NCI-H345 treated with DMSO at 0.1 percent for 48 hours (cell line): Measurements from ENCODE around the gene CNTNAP2.
"Not testable (repeated sequence)": the region's sequence is repeated elsewhere in the genome, so short reads cannot be mapped to it uniquely, and the experiment has no call there.

Experiments used
- DNase-seq: peaks from one replicate; lab custom pipeline; 2025; ENCODE audit not compliant: unreplicated experiment; lab: John Stamatoyannopoulos, UW

Gene CNTNAP2

GRCh38 chr7:147801762-147802161 lies 1685.2 kb downstream of the CNTNAP2 start:
- not testable (repeated sequence) for DNase-seq

GRCh38 chr7:147803151-147803550 lies 1686.5 kb downstream of the CNTNAP2 start:
- no peak for DNase-seq

- peak; percentile 49 for DNase-seq
Observed at GRCh38 chr7:147803606-147804005, 1687.0 kb downstream of the CNTNAP2 start.

- no peak for DNase-seq
Observed at GRCh38 chr7:147804032-147804431, 1687.4 kb downstream of the CNTNAP2 start.

GRCh38 chr7:147805996-147806576 lies 1689.5 kb downstream of the CNTNAP2 start:
- no peak for DNase-seq

GRCh38 chr7:147809786-147810185 lies 1693.2 kb downstream of the CNTNAP2 start:
- DNase-seq: no peak

GRCh38 chr7:147810269-147810668 lies 1693.7 kb downstream of the CNTNAP2 start:
- no peak for DNase-seq

GRCh38 chr7:147811923-147812322 lies 1695.3 kb downstream of the CNTNAP2 start:
- DNase-seq: no peak

- no peak for DNase-seq
Observed at GRCh38 chr7:147813316-147813715, 1696.7 kb downstream of the CNTNAP2 start.

- no peak for DNase-seq
Observed at GRCh38 chr7:147818317-147818716, 1701.7 kb downstream of the CNTNAP2 start.

GRCh38 chr7:147824671-147825070 lies 1708.1 kb downstream of the CNTNAP2 start:
- no peak for DNase-seq

- DNase-seq: no peak
Observed at GRCh38 chr7:147829016-147829415, 1712.4 kb downstream of the CNTNAP2 start.

- no peak for DNase-seq
Observed at GRCh38 chr7:147833557-147833956, 1717.0 kb downstream of the CNTNAP2 start.

- DNase-seq: no peak
Observed at GRCh38 chr7:147833970-147834369, 1717.4 kb downstream of the CNTNAP2 start.

- no peak for DNase-seq
Observed at GRCh38 chr7:147852833-147853232, 1736.2 kb downstream of the CNTNAP2 start.

GRCh38 chr7:147857152-147858140 lies 1740.8 kb downstream of the CNTNAP2 start:
- DNase-seq: no peak

- DNase-seq: no peak
Observed at GRCh38 chr7:147858421-147858820, 1741.8 kb downstream of the CNTNAP2 start.

GRCh38 chr7:147859033-147859432 lies 1742.4 kb downstream of the CNTNAP2 start:
- DNase-seq: no peak

- DNase-seq: no peak
Observed at GRCh38 chr7:147859486-147859885, 1742.9 kb downstream of the CNTNAP2 start.

- no peak for DNase-seq
Observed at GRCh38 chr7:147861058-147861716, 1744.6 kb downstream of the CNTNAP2 start.

- DNase-seq: no peak
Observed at GRCh38 chr7:147861945-147862344, 1745.3 kb downstream of the CNTNAP2 start.

GRCh38 chr7:147869456-147869855 lies 1752.9 kb downstream of the CNTNAP2 start:
- DNase-seq: no peak
